Breast epithelium (tissue), 3 donors: ENCODE measurements around the gene WBP1.

Experiments
- CTCF ChIP-seq, 3 donors: fragments of 450-650 bp; IDR thresholded peaks; one replicate each; pipeline ENCODE4 v1.5.1; 2016 to 2017; ENCODE audit warnings: antibody characterized with exemption in 3 of 3, mild to moderate bottlenecking in 3 of 3, moderate library complexity in 3 of 3
- POLR2A ChIP-seq: fragments of 450-650 bp; IDR thresholded peaks from one replicate; pipeline ENCODE4 v1.6.1; 2016; ENCODE audit warnings: antibody characterized with exemption, mild to moderate bottlenecking, moderate library complexity
- POLR2AphosphoS5 ChIP-seq, 3 donors: sonication (generic); formaldehyde crosslinking; IDR thresholded peaks; one replicate each; pipeline ENCODE4 v1.6.1; 2017; ENCODE audit warnings: antibody characterized with exemption in 3 of 3

GRCh38 chr2:74424139-74424992 lies 33.9 kb upstream of the WBP1 start:
- TF ChIP-seq CTCF (IDR thresholded peaks at IDR 0.05) (no peak), POLR2A (no peak), POLR2AphosphoS5 (IDR thresholded peaks at IDR 0.05) (no peak)
